ENCODE data around the gene PROCR. TPM values are rescaled to one million over a fixed set of nuclear protein-coding genes. Genes with fewer than 3 reads are reported as not detected.

Gene PROCR
- total RNA-seq, 1 experiment from 2014 or later: 52.0 TPM

DNA sequence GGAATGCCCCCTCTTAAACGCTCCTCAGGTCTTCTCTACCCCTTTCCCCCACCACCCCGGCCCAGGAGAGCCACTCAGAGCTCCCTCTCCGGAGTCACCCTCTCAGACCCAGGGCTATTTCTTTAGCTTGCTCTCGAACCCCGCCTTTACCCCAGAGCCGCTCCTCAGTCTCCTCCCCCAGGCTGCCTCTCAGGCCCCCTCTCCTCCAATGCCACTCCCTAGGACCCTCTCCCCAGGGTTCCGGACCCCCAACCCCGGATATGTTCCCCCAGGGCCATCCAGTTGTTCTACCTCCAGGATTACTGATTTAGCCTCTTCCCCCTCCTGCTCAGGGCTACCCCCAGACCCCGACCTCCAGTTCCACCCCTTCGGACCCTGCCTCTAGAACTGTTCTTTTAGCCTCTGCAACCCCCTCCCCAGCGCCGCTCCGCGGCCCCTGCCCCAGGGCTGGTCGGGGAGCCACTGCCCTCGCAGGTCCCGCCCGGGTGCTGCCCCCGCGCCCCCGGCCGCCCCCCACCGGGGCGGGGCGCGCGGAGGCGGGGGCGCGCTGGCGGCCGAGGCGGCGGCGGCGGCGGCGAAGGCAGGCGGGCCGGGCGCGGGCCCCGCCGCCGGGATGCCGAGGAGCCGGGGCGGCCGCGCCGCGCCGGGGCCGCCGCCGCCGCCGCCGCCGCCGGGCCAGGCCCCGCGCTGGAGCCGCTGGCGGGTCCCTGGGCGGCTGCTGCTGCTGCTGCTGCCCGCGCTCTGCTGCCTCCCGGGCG, 54.4 kb downstream of the PROCR start, which contains the start of gene MMP24:
Gene MMP24, plus strand, starts transcription at position 565 of the 758 bp plus-strand sequence. Its CDS starts 49 bp downstream, at position 614.
- Histone ChIP-seq H3K27ac (ENCODE audit: low read depth, low read length) (no peak within 1 kb of the TSS), H3K4me3 (replicated peaks in 1 of 2; ENCODE audit: low read depth in 1 of 2, low read length in 2 of 2) (no peak within 1 kb of the TSS), H3K4me2 (ENCODE audit: low read length) (no peak within 1 kb of the TSS), H3K4me1 (ENCODE audit: control insufficient read depth in 1 of 2, insufficient read depth in 2 of 2, low read length in 2 of 2) (no peaks in the 10 kb centered on the region), H3K79me2 (ENCODE audit: insufficient read depth, low read length) (no peaks in the 10 kb centered on the region), H3K9me2 (ENCODE audit: insufficient read depth) (no peaks in the 10 kb centered on the region), H3K9ac (ENCODE audit: low read length) (no peak within 1 kb of the TSS), H3K27me3 (ENCODE audit: insufficient read depth, low read length) (no peaks in the 10 kb centered on the region), H2AFZ (ENCODE audit: low read depth, low read length, poor library complexity, severe bottlenecking) (no peak within 1 kb of the TSS), H4K20me1 (ENCODE audit: insufficient read depth) (no peaks in the 10 kb centered on the region), H3K9me3 (ENCODE audit: control insufficient read depth in 1 of 2, insufficient read depth in 1 of 2, low read depth in 1 of 2, low read length in 2 of 2) (no peaks in the 10 kb centered on the region), H3K36me3 (ENCODE audit: control insufficient read depth in 1 of 2, insufficient read depth in 2 of 2, low read length in 2 of 2) (no peaks in the 10 kb centered on the region)
- no TSS peak for BruUV-seq (replicated peaks)
- POLR2A ChIA-PET: no interaction called here
- intact Hi-C loops (cut with micrococcal nuclease): no loop called here
- TF ChIP-seq CBX3 (IDR thresholded peaks at IDR 0.05; ENCODE audit: low read depth) (no peak), POLR2AphosphoS5 (IDR thresholded peaks at IDR 0.05; ENCODE audit: low read depth, low read length) (no peak), JUND (IDR thresholded peaks at IDR 0.05) (no peak), POLR2A (IDR thresholded peaks at IDR 0.05; ENCODE audit: borderline replicate concordance, extremely low read depth, insufficient read depth, insufficient read length) (no peak), SP1 (IDR thresholded peaks at IDR 0.05; ENCODE audit: low read depth) (no peak), RAD21 (IDR thresholded peaks at IDR 0.05; ENCODE audit: low read depth) (no peak), EZH2phosphoT487 (IDR thresholded peaks at IDR 0.05; ENCODE audit: borderline replicate concordance) (no peak), ZNF274 (IDR thresholded peaks at IDR 0.05; ENCODE audit: low read depth, low read length) (no peak), EGR1 (IDR thresholded peaks at IDR 0.05; ENCODE audit: low read depth) (no peak), TCF7L2 (IDR thresholded peaks at IDR 0.05; ENCODE audit: borderline replicate concordance, extremely low read depth, insufficient read depth, insufficient read length) (no peak), FOSL1 (IDR thresholded peaks at IDR 0.05; ENCODE audit: low read depth) (no peak), ELF1 (IDR thresholded peaks at IDR 0.05; ENCODE audit: borderline replicate concordance, low read depth) (no peak), SRF (IDR thresholded peaks at IDR 0.05; ENCODE audit: low read depth) (no peak), CEBPB (IDR thresholded peaks at IDR 0.05; ENCODE audit: low read depth) (no peak)
- TF ChIP-seq, protein P1, sequence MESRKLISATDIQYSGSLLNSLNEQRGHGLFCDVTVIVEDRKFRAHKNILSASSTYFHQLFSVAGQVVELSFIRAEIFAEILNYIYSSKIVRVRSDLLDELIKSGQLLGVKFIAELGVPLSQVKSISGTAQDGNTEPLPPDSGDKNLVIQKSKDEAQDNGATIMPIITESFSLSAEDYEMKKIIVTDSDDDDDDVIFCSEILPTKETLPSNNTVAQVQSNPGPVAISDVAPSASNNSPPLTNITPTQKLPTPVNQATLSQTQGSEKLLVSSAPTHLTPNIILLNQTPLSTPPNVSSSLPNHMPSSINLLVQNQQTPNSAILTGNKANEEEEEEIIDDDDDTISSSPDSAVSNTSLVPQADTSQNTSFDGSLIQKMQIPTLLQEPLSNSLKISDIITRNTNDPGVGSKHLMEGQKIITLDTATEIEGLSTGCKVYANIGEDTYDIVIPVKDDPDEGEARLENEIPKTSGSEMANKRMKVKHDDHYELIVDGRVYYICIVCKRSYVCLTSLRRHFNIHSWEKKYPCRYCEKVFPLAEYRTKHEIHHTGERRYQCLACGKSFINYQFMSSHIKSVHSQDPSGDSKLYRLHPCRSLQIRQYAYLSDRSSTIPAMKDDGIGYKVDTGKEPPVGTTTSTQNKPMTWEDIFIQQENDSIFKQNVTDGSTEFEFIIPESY (IDR thresholded peaks at IDR 0.05; ENCODE audit: extremely low read depth, insufficient replicate concordance, low read length): no peak
- TF ChIP-seq, protein P2, sequence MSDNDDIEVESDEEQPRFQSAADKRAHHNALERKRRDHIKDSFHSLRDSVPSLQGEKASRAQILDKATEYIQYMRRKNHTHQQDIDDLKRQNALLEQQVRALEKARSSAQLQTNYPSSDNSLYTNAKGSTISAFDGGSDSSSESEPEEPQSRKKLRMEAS (IDR thresholded peaks at IDR 0.05): no peak
- TF ChIP-seq, protein P3, sequence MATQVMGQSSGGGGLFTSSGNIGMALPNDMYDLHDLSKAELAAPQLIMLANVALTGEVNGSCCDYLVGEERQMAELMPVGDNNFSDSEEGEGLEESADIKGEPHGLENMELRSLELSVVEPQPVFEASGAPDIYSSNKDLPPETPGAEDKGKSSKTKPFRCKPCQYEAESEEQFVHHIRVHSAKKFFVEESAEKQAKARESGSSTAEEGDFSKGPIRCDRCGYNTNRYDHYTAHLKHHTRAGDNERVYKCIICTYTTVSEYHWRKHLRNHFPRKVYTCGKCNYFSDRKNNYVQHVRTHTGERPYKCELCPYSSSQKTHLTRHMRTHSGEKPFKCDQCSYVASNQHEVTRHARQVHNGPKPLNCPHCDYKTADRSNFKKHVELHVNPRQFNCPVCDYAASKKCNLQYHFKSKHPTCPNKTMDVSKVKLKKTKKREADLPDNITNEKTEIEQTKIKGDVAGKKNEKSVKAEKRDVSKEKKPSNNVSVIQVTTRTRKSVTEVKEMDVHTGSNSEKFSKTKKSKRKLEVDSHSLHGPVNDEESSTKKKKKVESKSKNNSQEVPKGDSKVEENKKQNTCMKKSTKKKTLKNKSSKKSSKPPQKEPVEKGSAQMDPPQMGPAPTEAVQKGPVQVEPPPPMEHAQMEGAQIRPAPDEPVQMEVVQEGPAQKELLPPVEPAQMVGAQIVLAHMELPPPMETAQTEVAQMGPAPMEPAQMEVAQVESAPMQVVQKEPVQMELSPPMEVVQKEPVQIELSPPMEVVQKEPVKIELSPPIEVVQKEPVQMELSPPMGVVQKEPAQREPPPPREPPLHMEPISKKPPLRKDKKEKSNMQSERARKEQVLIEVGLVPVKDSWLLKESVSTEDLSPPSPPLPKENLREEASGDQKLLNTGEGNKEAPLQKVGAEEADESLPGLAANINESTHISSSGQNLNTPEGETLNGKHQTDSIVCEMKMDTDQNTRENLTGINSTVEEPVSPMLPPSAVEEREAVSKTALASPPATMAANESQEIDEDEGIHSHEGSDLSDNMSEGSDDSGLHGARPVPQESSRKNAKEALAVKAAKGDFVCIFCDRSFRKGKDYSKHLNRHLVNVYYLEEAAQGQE (IDR thresholded peaks at IDR 0.05; ENCODE audit: low read depth): no peak
- TF ChIP-seq, protein P4, sequence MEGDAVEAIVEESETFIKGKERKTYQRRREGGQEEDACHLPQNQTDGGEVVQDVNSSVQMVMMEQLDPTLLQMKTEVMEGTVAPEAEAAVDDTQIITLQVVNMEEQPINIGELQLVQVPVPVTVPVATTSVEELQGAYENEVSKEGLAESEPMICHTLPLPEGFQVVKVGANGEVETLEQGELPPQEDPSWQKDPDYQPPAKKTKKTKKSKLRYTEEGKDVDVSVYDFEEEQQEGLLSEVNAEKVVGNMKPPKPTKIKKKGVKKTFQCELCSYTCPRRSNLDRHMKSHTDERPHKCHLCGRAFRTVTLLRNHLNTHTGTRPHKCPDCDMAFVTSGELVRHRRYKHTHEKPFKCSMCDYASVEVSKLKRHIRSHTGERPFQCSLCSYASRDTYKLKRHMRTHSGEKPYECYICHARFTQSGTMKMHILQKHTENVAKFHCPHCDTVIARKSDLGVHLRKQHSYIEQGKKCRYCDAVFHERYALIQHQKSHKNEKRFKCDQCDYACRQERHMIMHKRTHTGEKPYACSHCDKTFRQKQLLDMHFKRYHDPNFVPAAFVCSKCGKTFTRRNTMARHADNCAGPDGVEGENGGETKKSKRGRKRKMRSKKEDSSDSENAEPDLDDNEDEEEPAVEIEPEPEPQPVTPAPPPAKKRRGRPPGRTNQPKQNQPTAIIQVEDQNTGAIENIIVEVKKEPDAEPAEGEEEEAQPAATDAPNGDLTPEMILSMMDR (IDR thresholded peaks at IDR 0.05 in 2 of 3, conservative IDR thresholded peaks at IDR 0.05 in 1 of 3; ENCODE audit: borderline replicate concordance in 1 of 3, insufficient read depth in 1 of 3, low read depth in 2 of 3, low read length in 2 of 3): no peak
- no peak for DNase-seq (ENCODE audit: low read depth, low spot score)
- no peak for ATAC-seq
- RAD21 ChIA-PET (ENCODE audit: low non-redundant PET in 1 of 2, low total read pairs in 2 of 2, uncharacterized antibody in 2 of 2, unreplicated experiment in 2 of 2): no interaction called here
- CTCF ChIA-PET: no interaction called here
